Liver (tissue), 9 donors: ENCODE results near the gene CHCT1. TPM values are rescaled to one million over a fixed set of nuclear protein-coding genes. Genes with fewer than 3 reads are reported as not detected.

ENCODE experiments used
- DNase-seq: peaks from one replicate; pipeline ENCODE4 v3.0.0-alpha.2; 2017; ENCODE audit warnings: low spot score
- H3K27ac ChIP-seq, 2 donors: one replicate each; pipeline ENCODE4 v1.7.0; 2013; ENCODE audit warnings: inconsistent platforms in 2 of 2, low read length in 2 of 2, control low read depth in 1 of 2, low read depth in 1 of 2, mild to moderate bottlenecking in 1 of 2
- H3K27me3 ChIP-seq, 4 donors: one replicate each; pipeline versions ENCODE4 v1.6.1 to v1.7.0; 2013; ENCODE audit warnings: low read length in 3 of 4, inconsistent platforms in 1 of 4, mild to moderate bottlenecking in 1 of 4, moderate library complexity in 1 of 4; ENCODE audit not compliant: control insufficient read depth in 4 of 4, insufficient read depth in 4 of 4
- H3K36me3 ChIP-seq, 4 donors: one replicate each; pipeline versions ENCODE4 v1.6.1 to v1.7.0; 2013; ENCODE audit warnings: low read length in 3 of 4, mild to moderate bottlenecking in 3 of 4, low read depth in 1 of 4, moderate library complexity in 1 of 4; ENCODE audit not compliant: control insufficient read depth in 4 of 4, insufficient read depth in 3 of 4
- H3K4me1 ChIP-seq, 4 donors: one replicate each; pipeline versions ENCODE4 v1.6.1 to v1.7.0; 2013; ENCODE audit warnings: low read length in 3 of 4, mild to moderate bottlenecking in 3 of 4, moderate library complexity in 1 of 4; ENCODE audit not compliant: control insufficient read depth in 4 of 4, insufficient read depth in 4 of 4
- H3K4me3 ChIP-seq, 3 donors: one replicate each; pipeline versions ENCODE4 v1.6.1 to v1.7.0; 2013; ENCODE audit warnings: low read length in 3 of 3, control low read depth in 1 of 3, low read depth in 1 of 3, mild to moderate bottlenecking in 1 of 3
- H3K9ac ChIP-seq, 2 donors: one replicate each; pipeline ENCODE4 v1.7.0; 2013; ENCODE audit warnings: low read length in 2 of 2, mild to moderate bottlenecking in 2 of 2, moderate library complexity in 2 of 2, control low read depth in 1 of 2, low read depth in 1 of 2
- H3K9me3 ChIP-seq, 4 donors: one replicate each; pipeline versions ENCODE4 v1.6.1 to v1.7.0; 2013; ENCODE audit warnings: low read length in 3 of 4; ENCODE audit not compliant: control insufficient read depth in 4 of 4
- ATF3 ChIP-seq: IDR thresholded peaks from 2 replicates; pipeline ENCODE4 v1.6.1; 2016; ENCODE audit warnings: antibody characterized with exemption
- CTCF ChIP-seq: fragments of 150-350 bp; IDR thresholded peaks from 2 replicates; pipeline ENCODE4 v1.5.1; 2017; ENCODE audit warnings: improper control_type of control experiment, low read depth, low read length; ENCODE audit not compliant: missing input control
- EGR1 ChIP-seq, 2 donors: IDR thresholded peaks; 2 replicates each; pipeline ENCODE4 v1.6.1; 2016 to 2018; ENCODE audit warnings: antibody characterized with exemption in 2 of 2, low read depth in 2 of 2
- FOXA1 ChIP-seq: IDR thresholded peaks from 2 replicates; pipeline ENCODE4 v1.6.1; 2016; ENCODE audit warnings: antibody characterized with exemption
- GABPA ChIP-seq, 2 donors: IDR thresholded peaks in 1 of 2; conservative IDR thresholded peaks in 1 of 2; 2 replicates each; pipeline ENCODE4 v1.6.1; 2016; ENCODE audit warnings: antibody characterized with exemption in 2 of 2, mild to moderate bottlenecking in 1 of 2, moderate library complexity in 1 of 2
- HNF4A ChIP-seq, 2 donors: conservative IDR thresholded peaks; 2 replicates each; pipeline ENCODE4 v1.6.1; 2016; ENCODE audit warnings: antibody characterized with exemption in 2 of 2, mild to moderate bottlenecking in 2 of 2
- JUND ChIP-seq, 2 donors: IDR thresholded peaks; 2 replicates each; pipeline ENCODE4 v1.6.1; 2016; ENCODE audit warnings: antibody characterized with exemption in 2 of 2
- RAD21 ChIP-seq, 2 donors: IDR thresholded peaks; 2 replicates each; pipeline ENCODE4 v1.6.1; 2016; ENCODE audit warnings: antibody characterized with exemption in 2 of 2, mild to moderate bottlenecking in 2 of 2
- RXRA ChIP-seq, 2 donors: IDR thresholded peaks; 2 replicates each; pipeline ENCODE4 v1.6.1; 2017 to 2018; ENCODE audit warnings: antibody characterized with exemption in 2 of 2, mild to moderate bottlenecking in 1 of 2
- SP1 ChIP-seq: IDR thresholded peaks from 2 replicates; pipeline ENCODE4 v1.6.1; 2018; ENCODE audit warnings: antibody characterized with exemption, mild to moderate bottlenecking
- TAF1 ChIP-seq: conservative IDR thresholded peaks from 2 replicates; pipeline ENCODE4 v1.6.1; 2016; ENCODE audit warnings: antibody characterized with exemption, mild to moderate bottlenecking
- YY1 ChIP-seq: IDR thresholded peaks from 2 replicates; pipeline ENCODE4 v1.6.1; 2016; ENCODE audit warnings: antibody characterized with exemption, mild to moderate bottlenecking
- WGBS: extraction: QIAGEN DNeasy Blood & Tissue Kit; methylation state at CpG from one replicate; pipeline ENCODE4 v1.1.7; 2013; 5-methylcytosine and 5-hydroxymethylcytosine counted together
- polyA plus RNA-seq, 2 donors: library from polyadenylated mRNA; stranded (reverse) in 1 of 2; unstranded in 1 of 2; fragments of 200-250 nt in 1 of 2; fragments of >200 nt in 1 of 2; fragmentation: Nextera tagmentation in 1 of 2; extraction: Ambion mirVana in 1 of 2; gene quantifications; one replicate each; pipeline versions ENCODE4 v1.2.1 to v1.2.3, GENCODE V29; 2013 to 2015
- total RNA-seq, 2 donors: library from RNA; depleted of rRNA; stranded (reverse); fragments of >200 nt; gene quantifications; one replicate each; pipeline ENCODE4 v1.2.3, GENCODE V29; 2014
- TF ChIP-seq, protein P1 (sequence below): IDR thresholded peaks from 2 replicates; pipeline ENCODE4 v1.6.1; 2016; ENCODE audit warnings: antibody characterized with exemption, mild to moderate bottlenecking
- TF ChIP-seq, protein P2 (sequence below): IDR thresholded peaks from 2 replicates; pipeline ENCODE4 v1.6.1; 2016; ENCODE audit warnings: antibody characterized with exemption
- TF ChIP-seq, protein P3 (sequence below): IDR thresholded peaks from 2 replicates; pipeline ENCODE4 v1.6.1; 2016; ENCODE audit warnings: antibody characterized with exemption
- donor health status: healthy.
- donor health status: healthy.
- donor health status: healthy.
- donor health status: healthy.
- donor health status: healthy.

CHCT1 gene
- total and polyA plus RNA-seq, 4 donors, result not detected

DNA sequence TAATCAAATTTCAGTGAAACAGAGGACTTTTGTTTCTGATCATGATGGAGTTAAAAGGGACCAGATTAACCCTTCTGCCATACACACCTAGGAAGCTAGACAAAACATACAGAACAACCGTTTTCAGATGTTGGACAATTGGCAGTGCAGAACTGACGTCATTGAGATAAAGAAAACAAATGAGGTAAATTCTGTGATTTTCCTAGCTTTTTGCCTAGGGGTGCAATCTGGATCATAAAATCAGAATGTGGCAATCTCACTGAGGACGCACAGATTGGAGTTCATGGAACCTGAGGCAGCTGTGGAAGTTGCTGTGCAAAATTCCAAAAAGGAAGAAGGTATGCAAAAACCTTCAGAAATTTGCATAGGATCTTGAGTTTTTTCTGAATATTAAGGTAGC is 15.4 kb upstream of the CHCT1 start (continued):
- TF ChIP-seq, protein P1, sequence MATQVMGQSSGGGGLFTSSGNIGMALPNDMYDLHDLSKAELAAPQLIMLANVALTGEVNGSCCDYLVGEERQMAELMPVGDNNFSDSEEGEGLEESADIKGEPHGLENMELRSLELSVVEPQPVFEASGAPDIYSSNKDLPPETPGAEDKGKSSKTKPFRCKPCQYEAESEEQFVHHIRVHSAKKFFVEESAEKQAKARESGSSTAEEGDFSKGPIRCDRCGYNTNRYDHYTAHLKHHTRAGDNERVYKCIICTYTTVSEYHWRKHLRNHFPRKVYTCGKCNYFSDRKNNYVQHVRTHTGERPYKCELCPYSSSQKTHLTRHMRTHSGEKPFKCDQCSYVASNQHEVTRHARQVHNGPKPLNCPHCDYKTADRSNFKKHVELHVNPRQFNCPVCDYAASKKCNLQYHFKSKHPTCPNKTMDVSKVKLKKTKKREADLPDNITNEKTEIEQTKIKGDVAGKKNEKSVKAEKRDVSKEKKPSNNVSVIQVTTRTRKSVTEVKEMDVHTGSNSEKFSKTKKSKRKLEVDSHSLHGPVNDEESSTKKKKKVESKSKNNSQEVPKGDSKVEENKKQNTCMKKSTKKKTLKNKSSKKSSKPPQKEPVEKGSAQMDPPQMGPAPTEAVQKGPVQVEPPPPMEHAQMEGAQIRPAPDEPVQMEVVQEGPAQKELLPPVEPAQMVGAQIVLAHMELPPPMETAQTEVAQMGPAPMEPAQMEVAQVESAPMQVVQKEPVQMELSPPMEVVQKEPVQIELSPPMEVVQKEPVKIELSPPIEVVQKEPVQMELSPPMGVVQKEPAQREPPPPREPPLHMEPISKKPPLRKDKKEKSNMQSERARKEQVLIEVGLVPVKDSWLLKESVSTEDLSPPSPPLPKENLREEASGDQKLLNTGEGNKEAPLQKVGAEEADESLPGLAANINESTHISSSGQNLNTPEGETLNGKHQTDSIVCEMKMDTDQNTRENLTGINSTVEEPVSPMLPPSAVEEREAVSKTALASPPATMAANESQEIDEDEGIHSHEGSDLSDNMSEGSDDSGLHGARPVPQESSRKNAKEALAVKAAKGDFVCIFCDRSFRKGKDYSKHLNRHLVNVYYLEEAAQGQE, result no peak
- TF ChIP-seq ATF3, result no peak
- no peak for TF ChIP-seq RXRA (IDR thresholded peaks at IDR 0.05)
- TF ChIP-seq GABPA (IDR thresholded peaks at IDR 0.05 in 1 of 2, conservative IDR thresholded peaks at IDR 0.05 in 1 of 2), result no peak
- no peak for TF ChIP-seq SP1
- no peak for TF ChIP-seq EGR1 (IDR thresholded peaks at IDR 0.05; ENCODE audit: low read depth in 2 of 2)
- no peak for TF ChIP-seq FOXA1

- WGBS, result 95% methylated on average over 4 of the region's 4 CpGs
- TF ChIP-seq HNF4A (conservative IDR thresholded peaks at IDR 0.05) (no peak), TAF1 (no peak), RXRA (IDR thresholded peaks at IDR 0.05) (no peak)
- TF ChIP-seq, protein P2, sequence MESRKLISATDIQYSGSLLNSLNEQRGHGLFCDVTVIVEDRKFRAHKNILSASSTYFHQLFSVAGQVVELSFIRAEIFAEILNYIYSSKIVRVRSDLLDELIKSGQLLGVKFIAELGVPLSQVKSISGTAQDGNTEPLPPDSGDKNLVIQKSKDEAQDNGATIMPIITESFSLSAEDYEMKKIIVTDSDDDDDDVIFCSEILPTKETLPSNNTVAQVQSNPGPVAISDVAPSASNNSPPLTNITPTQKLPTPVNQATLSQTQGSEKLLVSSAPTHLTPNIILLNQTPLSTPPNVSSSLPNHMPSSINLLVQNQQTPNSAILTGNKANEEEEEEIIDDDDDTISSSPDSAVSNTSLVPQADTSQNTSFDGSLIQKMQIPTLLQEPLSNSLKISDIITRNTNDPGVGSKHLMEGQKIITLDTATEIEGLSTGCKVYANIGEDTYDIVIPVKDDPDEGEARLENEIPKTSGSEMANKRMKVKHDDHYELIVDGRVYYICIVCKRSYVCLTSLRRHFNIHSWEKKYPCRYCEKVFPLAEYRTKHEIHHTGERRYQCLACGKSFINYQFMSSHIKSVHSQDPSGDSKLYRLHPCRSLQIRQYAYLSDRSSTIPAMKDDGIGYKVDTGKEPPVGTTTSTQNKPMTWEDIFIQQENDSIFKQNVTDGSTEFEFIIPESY, result no peak
- no peak for DNase-seq
- Histone ChIP-seq H3K9ac (no peak overlapping the region), H3K27me3 (no peaks in the 10 kb centered on the region), H3K9me3 (no peaks in the 10 kb centered on the region), H3K4me3 (no peak overlapping the region), H3K4me1 (no peaks in the 10 kb centered on the region), H3K36me3 (no peaks in the 10 kb centered on the region), H3K27ac (no peak overlapping the region)
Measured at GRCh38 chr17:60410001-60410400, 12.3 kb upstream of the CHCT1 start.

GRCh38 chr17:60412701-60413100 is 9.6 kb upstream of the CHCT1 start:
- Histone ChIP-seq H3K9me3 (no peaks in the 10 kb centered on the region), H3K4me1 (no peaks in the 10 kb centered on the region), H3K27ac (no peak overlapping the region), H3K9ac (no peak overlapping the region), H3K36me3 (no peaks in the 10 kb centered on the region), H3K27me3 (no peaks in the 10 kb centered on the region), H3K4me3 (no peak overlapping the region)
- no peak for DNase-seq
- 78% methylated on average over 3 of the region's 3 CpGs for WGBS
- TF ChIP-seq ATF3 (no peak), GABPA (IDR thresholded peaks at IDR 0.05 in 1 of 2, conservative IDR thresholded peaks at IDR 0.05 in 1 of 2) (no peak), SP1 (no peak), EGR1 (IDR thresholded peaks at IDR 0.05; ENCODE audit: low read depth in 2 of 2) (no peak), CTCF (no peak), RAD21 (IDR thresholded peaks at IDR 0.05) (no peak), JUND (IDR thresholded peaks at IDR 0.05) (no peak), TAF1 (no peak), RXRA (IDR thresholded peaks at IDR 0.05) (no peak), HNF4A (conservative IDR thresholded peaks at IDR 0.05) (no peak), YY1 (no peak)
- TF ChIP-seq, protein P3, sequence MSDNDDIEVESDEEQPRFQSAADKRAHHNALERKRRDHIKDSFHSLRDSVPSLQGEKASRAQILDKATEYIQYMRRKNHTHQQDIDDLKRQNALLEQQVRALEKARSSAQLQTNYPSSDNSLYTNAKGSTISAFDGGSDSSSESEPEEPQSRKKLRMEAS, result no peak
